GM21447 (cell line): Measurements from ENCODE around the gene ASPSCR1.

Source experiments
- ATAC-seq: cut with Tn5 transposase; IDR thresholded peaks from one replicate; pipeline ENCODE4 v1.9.1; 2021; ENCODE audit not compliant: unreplicated experiment

Gene ASPSCR1

DNA sequence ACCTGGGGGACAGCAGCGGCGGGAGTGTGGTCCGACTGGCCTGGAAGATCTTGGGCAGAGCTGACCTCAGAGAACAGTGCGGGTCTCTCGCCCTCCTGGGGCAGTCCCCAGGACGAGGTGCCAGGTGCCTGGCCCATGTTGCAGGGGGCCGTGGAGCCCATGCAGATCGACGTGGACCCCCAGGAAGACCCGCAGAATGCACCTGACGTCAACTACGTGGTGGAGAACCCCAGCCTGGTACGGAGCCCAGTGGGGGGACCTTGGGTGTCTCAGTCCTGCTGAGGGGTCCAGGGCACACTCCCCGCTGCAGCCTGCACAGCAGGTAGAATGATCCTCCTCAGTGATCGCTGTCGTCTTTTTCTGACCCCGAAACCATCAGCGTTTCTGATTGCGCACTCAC lies 75.7 kb downstream of the ASPSCR1 start:
- no peak for ATAC-seq

DNA sequence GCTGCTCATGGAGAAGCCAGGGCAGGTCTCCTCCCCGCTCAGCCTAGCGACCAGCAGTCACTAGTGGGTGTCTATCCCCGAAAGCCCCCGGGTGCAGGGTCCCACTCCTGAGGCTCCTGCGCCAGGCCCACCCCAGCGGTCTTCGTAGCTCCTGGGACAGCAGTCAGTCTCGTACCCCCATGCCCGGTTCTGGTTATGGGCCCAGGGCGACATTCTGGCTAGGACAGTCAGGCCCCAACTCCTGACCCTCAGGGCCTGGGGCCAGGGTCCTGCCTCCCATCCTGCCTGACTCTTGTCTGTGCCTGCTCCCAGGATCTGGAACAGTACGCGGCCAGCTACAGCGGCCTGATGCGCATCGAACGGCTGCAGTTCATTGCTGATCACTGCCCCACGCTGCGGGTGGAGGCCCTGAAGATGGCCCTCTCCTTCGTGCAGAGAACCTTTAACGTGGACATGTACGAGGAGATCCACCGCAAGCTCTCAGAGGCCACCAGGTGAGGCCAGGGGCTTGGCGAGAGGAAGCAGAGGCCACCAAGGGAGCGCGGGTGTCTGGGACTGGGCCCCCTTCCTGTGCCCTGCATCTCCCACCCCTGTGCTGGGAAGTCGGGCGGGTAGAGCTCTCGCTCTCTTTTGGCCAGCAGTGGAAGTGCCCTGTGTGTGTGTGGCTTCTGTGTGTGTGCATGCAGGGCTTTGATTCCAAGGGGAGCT lies 76.3 kb downstream of the ASPSCR1 start:
- ATAC-seq: no peak

DNA sequence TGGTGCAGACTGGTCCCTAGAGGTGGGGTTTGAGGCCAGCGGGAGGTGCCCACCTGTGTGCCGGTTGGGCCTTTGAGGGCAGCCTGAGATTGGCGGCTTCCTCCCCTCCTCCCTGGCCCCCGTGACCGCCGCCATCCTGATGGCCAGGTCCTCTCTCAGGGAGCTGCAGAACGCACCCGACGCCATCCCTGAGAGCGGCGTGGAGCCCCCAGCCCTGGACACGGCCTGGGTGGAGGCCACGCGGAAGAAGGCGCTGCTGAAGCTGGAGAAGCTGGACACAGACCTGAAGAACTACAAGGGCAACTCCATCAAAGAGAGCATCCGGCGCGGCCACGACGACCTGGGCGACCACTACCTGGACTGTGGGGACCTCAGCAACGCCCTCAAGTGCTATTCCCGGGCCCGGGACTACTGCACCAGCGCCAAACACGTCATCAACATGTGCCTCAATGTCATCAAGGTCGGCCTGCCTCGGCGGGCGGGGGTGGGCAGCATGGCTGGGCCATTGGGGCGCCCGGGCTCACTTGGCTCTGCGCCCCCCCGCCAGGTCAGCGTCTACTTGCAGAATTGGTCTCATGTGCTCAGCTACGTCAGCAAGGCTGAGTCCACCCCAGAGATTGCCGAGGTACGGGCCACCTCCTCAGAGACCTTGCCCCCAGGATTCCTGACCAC lies 77.1 kb downstream of the ASPSCR1 start:
- no peak for ATAC-seq

DNA sequence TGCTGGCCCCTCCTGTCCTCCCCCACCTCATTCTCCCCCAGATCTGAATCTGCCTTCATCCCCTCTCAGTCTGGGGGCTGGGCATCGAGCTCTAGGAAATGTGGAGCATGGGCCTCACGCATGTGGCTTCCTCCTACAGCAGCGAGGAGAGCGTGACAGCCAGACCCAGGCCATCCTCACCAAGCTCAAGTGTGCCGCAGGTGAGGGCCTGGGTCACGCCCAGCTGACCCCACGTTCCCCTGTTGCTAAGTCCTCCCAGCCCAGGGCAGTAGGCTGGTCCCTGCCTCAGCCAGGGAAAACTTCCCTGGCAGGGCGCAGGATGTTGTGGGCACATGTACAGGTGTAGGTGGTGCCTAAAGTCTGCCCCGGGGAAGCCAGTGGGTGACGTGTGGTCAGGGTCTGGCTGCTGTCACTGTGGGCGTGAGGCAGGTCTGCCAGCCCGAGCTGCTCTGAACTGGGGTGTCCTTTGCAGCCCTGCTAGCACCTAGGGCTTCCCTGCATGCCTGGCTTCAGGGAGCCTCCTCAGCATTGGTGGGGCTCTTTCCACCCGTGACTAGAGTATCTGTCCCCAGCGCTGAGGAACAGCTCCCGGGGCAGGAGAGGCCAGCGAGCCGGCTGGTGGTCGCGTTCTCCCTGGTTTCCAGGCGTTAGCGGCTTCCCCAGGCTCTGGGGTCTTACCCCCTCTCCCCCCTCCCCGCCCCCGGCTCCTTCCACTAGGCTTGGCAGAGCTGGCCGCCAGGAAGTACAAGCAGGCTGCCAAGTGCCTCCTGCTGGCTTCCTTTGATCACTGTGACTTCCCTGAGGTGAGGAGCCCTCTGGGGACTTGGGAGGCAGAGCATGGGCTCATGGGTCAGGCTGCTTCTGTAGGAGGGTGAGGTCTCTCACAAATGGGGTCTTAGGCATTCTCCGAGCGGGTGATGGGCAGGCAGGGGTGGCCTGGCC lies 77.9 kb downstream of the ASPSCR1 start:
- ATAC-seq: no peak

DNA sequence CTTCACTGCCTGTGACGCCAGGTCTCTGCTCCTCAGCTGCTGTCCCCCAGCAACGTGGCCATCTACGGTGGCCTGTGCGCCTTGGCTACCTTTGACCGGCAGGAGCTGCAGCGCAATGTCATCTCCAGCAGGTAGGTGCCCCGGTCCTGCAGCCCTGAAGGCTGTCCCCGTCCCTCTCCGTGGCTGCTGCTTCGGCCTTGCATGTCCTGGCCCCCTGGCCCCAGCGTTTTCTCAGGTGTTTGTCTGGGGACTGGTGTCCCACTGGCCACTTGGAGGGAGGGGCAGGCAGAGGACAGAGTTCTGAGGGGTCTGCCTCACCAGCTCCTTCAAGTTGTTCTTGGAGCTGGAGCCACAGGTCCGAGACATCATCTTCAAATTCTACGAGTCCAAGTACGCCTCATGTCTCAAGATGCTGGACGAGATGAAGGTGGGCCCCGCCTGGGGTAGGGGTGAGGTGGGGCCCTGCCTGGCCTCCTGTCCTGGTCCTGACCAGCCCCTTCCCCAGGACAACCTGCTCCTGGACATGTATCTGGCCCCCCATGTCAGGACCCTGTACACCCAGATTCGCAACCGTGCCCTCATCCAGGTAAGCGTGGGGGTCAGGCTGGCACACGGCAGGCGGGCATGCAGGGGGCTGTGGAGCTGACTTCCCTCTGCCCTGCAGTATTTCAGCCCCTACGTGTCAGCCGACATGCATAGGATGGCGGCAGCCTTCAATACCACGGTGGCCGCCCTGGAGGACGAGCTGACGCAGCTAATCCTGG lies 78.7 kb downstream of the ASPSCR1 start:
- no peak for ATAC-seq

DNA sequence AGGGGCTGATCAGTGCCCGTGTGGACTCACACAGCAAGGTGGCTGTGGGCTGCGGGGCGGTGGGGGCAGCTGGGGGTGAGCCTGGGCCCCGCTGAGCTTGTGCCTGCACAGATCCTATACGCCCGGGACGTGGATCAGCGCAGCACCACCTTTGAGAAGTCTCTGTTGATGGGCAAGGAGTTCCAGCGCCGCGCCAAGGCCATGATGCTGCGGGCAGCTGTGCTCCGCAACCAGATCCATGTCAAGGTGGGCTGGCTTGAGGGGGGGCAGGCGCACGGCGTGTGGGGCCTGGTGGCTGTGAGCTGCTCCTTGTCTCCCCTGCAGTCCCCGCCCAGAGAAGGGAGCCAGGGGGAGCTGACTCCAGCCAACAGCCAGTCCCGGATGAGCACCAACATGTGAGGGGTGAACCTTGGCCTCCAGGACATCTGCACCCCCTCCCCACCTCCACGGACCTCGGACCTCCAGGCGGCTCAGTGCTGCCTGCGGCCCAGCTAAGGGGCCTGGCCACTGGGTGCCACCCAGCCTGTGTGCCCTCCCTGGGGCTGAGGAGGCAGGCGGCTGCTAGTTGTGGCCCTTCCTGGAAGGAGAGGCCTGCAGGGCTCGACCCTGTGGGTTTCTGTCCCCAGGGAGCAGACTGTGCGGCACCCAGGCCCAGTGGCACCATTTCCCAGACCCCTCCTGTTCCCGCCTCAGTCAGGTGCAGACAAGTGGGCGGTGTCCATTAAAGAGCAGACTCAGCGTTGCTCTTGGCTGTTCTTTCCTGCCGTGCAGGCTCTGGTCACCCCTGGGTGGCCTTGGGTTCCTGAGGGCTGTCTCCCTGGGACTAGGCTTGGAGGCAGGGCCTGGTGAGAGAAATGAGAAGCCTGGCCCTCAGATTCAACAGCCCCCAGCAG lies 79.5 kb downstream of the ASPSCR1 start:
- no peak for ATAC-seq

DNA sequence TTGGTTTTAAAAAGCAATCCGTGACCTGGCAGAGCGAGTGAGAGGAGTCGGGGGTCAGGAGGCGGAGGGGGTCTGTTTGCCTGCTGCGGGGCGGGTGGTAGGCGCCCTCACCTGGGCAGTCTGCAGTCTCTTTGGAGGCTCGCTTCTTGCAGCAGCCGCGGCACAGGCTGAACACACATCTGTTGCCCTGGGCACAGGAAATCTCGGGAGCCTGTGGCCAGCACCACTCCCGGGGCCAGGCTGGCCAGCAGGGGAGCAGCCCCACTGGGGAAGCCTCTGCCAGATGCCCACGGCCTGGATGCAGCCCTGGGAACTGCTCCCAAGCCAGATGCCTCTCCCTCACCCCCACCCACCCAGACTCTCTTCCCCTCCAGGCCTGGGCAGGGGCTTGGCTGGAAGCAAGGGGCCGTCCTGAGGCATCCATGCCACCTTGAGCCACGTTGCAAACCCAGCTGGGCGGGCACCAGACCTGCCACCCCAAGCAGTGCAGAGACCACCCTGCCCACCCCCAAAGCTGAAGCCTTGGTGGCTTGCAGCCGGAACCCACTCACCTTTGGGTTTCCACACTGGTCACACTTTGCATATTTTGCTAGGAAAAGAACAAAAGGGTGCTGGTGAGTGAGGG lies 80.9 kb downstream of the ASPSCR1 start:
- no peak for ATAC-seq

DNA sequence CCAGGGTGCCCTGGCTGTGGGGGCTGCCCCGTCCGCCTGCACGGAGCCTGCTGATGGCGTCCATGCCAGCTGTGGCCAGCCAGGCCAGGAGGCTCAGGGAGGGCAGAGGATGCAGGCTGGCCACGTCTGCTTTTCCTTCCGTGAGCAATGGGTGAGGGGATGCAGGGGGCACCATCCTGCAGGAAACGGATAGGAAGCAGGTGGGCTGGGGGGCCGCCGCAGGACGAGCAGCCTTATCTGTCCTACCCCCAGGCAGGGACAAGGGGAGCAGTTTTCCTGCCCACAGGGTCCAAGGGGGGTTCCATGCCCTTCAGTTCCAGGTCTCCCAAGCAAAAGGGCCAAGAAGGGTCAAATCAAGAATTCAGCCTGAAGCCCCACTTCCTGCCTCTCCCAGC lies 81.4 kb downstream of the ASPSCR1 start:
- ATAC-seq: no peak

DNA sequence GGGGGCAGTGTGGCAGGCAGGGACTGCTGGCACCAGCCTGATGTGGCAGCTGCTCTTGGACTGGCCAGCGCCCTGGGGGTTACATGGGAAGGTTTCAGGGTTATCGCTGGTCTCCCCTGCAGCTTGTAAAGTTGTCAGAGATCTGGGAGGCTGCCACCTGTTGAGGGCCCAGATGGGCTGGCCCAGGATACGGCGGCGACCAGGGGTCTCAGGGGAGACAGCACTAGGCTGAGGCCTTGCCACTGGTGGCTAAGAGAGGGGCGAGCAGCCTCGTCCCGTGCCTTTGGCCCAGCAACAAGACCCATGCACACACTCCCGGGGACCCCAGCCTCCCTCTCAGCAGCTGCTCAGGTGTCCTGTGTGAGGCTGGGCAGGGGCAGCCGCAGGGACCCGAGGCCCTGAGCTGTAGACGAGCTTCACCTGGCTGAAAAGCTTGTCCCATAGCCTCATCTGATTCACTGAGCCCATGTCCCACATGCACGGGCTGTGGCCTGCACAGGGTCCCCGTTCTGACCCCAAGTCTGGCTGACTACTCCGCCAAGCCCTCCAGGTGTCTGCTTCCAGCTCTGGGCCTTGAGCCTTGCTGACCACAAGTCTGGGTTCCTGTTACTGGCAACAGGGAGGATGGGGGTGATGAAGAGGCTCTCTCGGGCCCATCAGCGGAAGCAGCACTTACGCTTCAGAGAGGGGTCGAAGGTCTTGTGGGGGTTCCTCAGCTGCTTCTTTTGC lies 82.0 kb downstream of the ASPSCR1 start:
- no peak for ATAC-seq

DNA sequence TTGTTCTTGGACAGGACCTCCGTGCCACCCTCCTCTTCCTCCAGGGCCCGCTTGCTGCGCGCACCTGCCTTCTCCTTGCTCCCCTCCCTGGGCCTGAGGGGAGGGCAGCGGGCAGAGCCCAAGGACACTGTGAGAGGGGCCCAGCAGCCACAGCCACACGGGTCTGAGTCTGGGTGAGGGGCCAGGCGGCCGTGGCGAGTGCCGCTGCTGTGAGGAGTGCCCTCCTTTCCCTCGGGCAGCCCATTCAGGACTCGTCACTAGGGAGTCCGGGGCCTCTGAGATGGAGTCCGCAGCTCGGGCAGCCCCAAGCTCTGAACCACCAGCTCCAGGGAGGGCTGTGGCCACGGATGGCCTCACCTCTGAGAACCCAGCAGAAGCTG lies 82.6 kb downstream of the ASPSCR1 start:
- ATAC-seq: no peak

DNA sequence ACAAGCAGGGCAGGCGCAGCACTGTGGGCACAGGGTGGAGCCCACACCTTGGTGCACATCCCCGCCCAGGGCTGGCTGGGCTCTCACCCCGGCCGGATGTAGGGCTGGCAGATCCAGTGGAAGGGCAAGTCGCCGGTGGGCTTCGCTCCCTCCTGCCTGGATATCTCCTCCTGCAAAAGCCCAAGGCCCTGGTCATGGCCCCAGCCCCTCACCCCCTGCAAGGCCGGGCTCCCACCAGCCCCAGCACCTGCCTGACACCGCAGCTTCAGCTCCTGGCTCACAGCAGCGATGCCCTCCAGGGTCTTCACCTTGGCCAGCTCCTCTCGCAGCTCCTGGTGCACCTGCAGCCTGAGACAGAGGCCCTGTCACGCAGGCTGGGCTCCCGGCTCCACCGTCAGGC lies 83.2 kb downstream of the ASPSCR1 start:
- ATAC-seq: no peak

DNA sequence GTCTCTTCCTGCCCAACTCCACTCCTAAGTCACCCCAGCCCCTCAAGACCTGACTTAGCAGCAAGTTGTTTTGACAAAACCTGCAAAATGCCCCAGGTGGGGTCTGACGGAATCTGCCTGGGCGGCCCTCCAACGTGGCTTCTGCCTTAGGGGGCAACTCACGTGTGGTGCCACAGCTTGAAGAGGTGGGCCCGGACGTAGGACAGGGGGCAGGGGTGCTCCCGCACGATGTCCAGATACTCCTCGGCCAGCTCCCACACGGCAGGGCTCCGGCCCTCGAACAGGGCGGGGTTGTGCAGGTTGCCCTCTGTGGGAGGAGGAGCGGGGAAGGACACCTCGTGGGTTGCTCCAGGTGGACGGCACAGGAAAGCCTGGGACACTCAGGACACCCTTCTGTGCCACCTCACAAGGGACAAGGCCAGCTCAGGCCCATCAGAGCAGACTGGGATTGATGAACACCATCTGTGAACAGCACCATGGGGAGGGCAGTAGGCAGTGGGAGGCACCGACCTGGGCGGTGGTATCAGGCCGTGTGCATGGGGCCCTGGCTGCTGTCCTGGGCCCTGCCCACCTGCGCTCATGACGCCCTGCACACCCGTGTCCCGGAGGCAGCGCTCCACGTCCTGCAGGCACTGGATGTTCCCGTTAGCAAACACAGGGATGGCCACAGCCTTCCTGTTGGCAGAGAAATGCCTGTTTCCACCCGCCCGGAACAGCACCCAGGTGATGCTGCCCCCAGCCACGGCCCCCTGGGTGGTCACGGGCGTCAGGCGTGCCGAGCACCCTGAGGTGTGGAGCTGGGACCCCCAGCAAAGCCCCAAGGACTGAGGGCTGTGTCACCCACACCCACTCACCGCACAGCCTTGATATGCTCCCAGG lies 83.9 kb downstream of the ASPSCR1 start:
- no peak for ATAC-seq

DNA sequence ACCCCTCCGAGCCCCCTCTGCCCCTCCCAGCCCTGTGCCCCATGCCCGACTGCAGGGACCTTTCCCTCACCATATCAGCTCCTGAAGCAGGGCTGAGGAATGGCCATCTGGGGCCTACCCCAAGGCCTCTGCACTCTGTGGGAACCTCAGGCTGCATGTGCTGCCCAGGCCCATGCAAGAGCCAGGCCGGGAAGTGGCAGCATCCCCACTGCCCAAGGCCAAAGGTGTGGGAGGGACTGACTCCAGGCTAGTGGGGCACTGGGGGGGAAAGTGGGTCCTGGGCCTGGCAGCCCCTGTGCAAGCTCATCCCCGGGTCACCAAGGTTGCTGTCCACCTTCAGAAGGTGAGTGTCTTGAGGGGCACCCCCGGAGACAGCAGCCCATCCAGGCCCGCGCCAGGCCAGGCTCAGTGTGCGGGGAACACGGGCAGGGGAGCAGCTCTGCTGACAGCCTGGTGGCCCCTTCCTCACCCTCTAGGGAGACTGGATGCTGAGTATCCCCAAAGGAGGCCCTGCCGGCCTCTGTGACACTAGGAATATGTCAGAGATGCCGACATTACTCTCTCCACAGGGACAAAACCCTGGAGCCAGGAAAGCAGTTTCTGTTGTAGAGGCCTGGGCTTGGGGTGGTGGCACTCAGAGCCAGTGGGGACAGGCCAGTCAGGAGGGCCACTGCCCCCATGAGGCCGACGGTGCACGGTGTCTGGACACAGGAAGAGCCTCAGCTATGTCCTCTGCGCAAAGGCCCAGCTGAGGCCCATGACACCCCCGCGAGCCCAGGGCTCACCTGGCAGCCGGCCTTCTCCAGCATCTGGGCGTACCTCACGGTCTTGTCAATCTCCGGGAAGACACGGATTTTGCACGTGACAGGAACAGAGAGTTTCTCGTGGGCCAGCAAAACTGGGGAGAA lies 84.9 kb downstream of the ASPSCR1 start:
- ATAC-seq: no peak

DNA sequence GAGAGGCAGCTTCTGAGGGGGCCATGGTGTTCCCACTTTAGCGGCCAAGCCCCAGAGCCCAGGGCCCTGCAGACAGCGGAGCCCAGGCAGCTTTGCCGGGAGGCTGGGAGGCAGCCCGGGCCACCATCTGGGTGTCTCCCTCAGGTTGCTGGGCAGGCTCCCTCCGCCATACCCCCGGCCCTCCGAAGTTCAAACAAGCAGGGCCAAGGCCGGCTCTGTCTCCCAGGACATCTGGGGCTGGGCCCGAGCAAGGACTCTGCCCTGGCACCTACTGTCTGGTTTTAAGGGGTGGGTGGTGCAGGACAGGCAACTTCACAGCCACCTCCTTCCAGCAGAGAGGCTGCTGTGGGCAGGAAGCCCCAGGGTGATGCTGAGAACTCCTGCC lies 85.5 kb downstream of the ASPSCR1 start:
- ATAC-seq: no peak

DNA sequence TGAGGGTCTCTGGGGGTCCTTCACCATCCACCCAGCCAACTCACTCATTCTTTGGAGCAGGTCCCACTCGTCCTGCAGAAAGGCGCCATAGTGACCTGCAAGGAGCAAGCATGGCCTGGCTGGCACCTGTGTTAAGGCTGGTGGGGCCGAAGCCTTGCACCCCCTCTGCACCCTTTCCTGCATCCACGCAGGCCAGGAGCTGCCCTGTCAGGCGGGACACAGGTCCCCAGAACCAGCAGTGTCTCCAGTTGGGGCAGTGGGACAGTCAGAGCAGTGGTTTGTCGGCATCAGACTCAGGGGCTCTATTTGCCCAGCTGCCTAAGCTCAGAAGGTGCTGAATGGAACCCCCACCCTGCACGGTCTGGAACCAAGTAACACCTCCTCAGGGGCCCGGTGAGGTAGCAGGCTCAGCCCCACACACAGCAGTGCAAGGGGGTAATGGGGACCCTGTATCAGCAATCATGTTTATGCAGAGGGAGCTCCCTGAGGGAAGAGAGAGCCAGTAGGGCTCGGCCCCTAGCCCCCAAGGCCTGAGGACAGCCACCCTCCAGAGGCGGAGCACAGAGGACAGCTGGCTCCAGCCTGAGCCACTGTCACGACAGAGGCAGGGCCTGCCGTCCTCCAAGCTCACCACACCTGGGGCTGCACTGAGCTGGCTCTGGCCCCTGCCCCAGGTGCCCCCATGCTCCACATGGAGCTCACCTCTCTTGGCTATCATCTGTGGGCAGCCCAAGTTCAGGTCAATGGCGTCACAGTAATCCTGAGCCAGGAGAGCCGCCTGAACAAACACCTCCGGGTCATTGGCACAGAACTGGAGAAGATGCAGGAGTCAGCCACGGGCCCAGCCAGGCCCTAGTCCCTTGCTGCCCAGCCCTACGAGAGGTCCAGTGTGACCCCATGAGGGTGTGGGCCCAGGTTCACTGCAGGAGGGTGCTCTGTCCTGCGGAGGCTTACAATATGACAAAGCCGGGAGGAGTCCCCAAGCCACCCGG lies 86.3 kb downstream of the ASPSCR1 start:
- no peak for ATAC-seq
